Caco-2 (cell line): ENCODE measurements around the gene ATPAF1. TPM values are rescaled to one million over a fixed set of nuclear protein-coding genes. Genes with fewer than 3 reads are reported as not detected.
"Not testable (repeated sequence)": the region's sequence is repeated elsewhere in the genome, so short reads cannot be mapped to it uniquely, and the experiment has no call there.

Experiments used
- BruUV-seq: library from RNA; stranded (reverse); fragments of 400-500 nt; replicated peaks from 2 replicates; lab custom pipeline; 2021; lab: Mats Ljungman, UMichigan
- CTCF ChIA-PET: fragments of 300-600 bp; sonication (Branson Sonifier 250); formaldehyde crosslinking; loops from one replicate; lab custom pipeline; 2022; ENCODE audit warnings: antibody characterized with exemption; lab: Charles Lee
- POLR2A ChIA-PET: fragments of 300-600 bp; sonication (Branson Sonifier 250); formaldehyde crosslinking; loops from one replicate; lab custom pipeline; 2022; ENCODE audit warnings: antibody characterized with exemption; lab: Charles Lee
- DNase-seq, 2 experiments: peaks; one replicate each; pipeline versions ENCODE4 v3.0.0 to v3.0.0-alpha.2; 2020 to 2022
- H3K27me3 ChIP-seq: replicated peaks from 2 replicates; pipeline ENCODE4 v1.6.0; 2011; ENCODE audit warnings: low read length; ENCODE audit not compliant: control insufficient read depth, insufficient read depth
- H3K36me3 ChIP-seq: 2 replicates; pipeline ENCODE4 v1.5.1; 2011; ENCODE audit warnings: low read length; ENCODE audit not compliant: control insufficient read depth, insufficient read depth
- H3K4me1 ChIP-seq: fragments of 250-450 bp; sonication (Bioruptor Pico); 2 replicates; pipeline ENCODE4 v1.5.1; 2020; ENCODE audit warnings: mild to moderate bottlenecking
- H3K4me3 ChIP-seq: 2 replicates; pipeline ENCODE4 v1.5.1; 2011; ENCODE audit warnings: low read depth, mild to moderate bottlenecking, control low read depth, low read length
- H3K9me3 ChIP-seq: fragments of 250-450 bp; sonication (Bioruptor Pico); 2 replicates; pipeline ENCODE4 v1.5.1; 2020; ENCODE audit warnings: mild to moderate bottlenecking, moderate library complexity
- H3K27ac Mint-ChIP-seq: one replicate; pipeline ENCODE4 v1.8.0; 2022; ENCODE audit warnings: mixed read lengths; ENCODE audit not compliant: unreplicated experiment
- H3K27me3 Mint-ChIP-seq: one replicate; pipeline ENCODE4 v1.8.0; 2022; ENCODE audit warnings: mixed read lengths; ENCODE audit not compliant: insufficient read depth, unreplicated experiment
- H3K36me3 Mint-ChIP-seq: one replicate; pipeline ENCODE4 v1.8.0; 2022; ENCODE audit warnings: mild to moderate bottlenecking, mixed read lengths; ENCODE audit not compliant: insufficient read depth, unreplicated experiment
- H3K4me1 Mint-ChIP-seq: one replicate; pipeline ENCODE4 v1.8.0; 2022; ENCODE audit warnings: low read depth, mixed read lengths; ENCODE audit not compliant: unreplicated experiment
- H3K4me3 Mint-ChIP-seq: one replicate; pipeline ENCODE4 v1.8.0; 2022; ENCODE audit warnings: mild to moderate bottlenecking, moderate library complexity, mixed read lengths; ENCODE audit not compliant: unreplicated experiment
- H3K9me3 Mint-ChIP-seq: one replicate; pipeline ENCODE4 v1.8.0; 2022; ENCODE audit warnings: mixed read lengths; ENCODE audit not compliant: unreplicated experiment
- intact Hi-C: fragments of 100-400 bp; cut with micrococcal nuclease; formaldehyde crosslinking; loops from one replicate; pipeline ENCODE4 v1.10.0; 2022; ENCODE audit not compliant: unreplicated experiment
- total RNA-seq: library from RNA; stranded (reverse); gene quantifications from 2 replicates; pipeline ENCODE4 v1.2.3, GENCODE V29; 2022
- TF ChIP-seq, protein P1 (sequence below), 2 experiments: fragments of 200-600 bp in 1 of 2; IDR thresholded peaks; 1 replicate in 1 of 2; 2 replicates in 1 of 2; pipeline versions ENCODE4 v1.5.1 to v1.8.0; 2011 to 2022; ENCODE audit warnings: antibody characterized with exemption in 1 of 2, control low read depth in 1 of 2, inconsistent platforms in 1 of 2, low read depth in 1 of 2, low read length in 1 of 2, mild to moderate bottlenecking in 1 of 2, moderate library complexity in 1 of 2; ENCODE audit not compliant: insufficient read depth in 1 of 2, severe bottlenecking in 1 of 2, unreplicated experiment in 1 of 2

ATPAF1 gene
- total RNA-seq, 1 experiment from 2014 or later = 31.7 TPM

DNA sequence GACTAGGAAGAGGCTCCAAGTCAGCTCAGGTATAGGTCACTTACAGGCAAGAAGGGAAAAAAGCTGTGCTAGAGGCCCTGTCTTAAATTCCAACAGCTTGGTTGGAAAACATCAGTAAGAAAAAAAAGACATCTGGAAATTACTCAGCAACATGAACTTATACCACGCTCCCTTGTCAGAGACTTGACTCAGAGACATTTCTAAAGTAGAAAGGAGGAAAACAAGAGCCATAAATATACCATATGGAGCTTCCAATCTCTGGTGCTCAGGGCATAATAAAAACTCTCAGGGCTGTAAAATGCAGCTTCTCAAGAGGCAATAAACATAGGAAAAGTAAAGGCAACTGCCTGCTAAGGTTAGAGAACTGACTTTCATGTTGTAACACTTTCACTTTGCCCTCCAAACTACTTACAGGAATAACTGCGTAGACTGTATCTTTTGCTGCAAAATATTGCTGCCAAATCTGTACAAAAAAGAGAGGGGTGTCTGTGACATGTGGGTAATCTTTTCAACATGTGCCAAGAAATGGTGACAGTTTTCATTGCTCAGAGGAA lies 14.7 kb downstream of the ATPAF1 start:
- TF ChIP-seq, protein P1, sequence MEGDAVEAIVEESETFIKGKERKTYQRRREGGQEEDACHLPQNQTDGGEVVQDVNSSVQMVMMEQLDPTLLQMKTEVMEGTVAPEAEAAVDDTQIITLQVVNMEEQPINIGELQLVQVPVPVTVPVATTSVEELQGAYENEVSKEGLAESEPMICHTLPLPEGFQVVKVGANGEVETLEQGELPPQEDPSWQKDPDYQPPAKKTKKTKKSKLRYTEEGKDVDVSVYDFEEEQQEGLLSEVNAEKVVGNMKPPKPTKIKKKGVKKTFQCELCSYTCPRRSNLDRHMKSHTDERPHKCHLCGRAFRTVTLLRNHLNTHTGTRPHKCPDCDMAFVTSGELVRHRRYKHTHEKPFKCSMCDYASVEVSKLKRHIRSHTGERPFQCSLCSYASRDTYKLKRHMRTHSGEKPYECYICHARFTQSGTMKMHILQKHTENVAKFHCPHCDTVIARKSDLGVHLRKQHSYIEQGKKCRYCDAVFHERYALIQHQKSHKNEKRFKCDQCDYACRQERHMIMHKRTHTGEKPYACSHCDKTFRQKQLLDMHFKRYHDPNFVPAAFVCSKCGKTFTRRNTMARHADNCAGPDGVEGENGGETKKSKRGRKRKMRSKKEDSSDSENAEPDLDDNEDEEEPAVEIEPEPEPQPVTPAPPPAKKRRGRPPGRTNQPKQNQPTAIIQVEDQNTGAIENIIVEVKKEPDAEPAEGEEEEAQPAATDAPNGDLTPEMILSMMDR (IDR thresholded peaks at IDR 0.05; ENCODE audit: insufficient read depth in 1 of 2, low read depth in 1 of 2, low read length in 1 of 2, severe bottlenecking in 1 of 2, unreplicated experiment in 1 of 2) = no peak
- Mint-ChIP-seq H3K4me1 (no peaks in the 10 kb centered on the region), H3K27ac (no peak overlapping the region), H3K36me3 (peaks cover 16% of the 10 kb centered on the region), H3K4me3 (no peak overlapping the region), H3K9me3 (no peaks in the 10 kb centered on the region), H3K27me3 (no peaks in the 10 kb centered on the region)
- Histone ChIP-seq H3K4me3 (no peak overlapping the region), H3K9me3 (no peaks in the 10 kb centered on the region), H3K36me3 (no peaks in the 10 kb centered on the region), H3K27me3 (no peaks in the 10 kb centered on the region), H3K4me1 (no peaks in the 10 kb centered on the region)
- intact Hi-C loops = no loop called here
- POLR2A ChIA-PET = interaction anchor here (1.1 kb wide), 1 partner anchor 49 kb away, joined by 3 read pairs; the partner anchor contains the start of gene MKNK1
- CTCF ChIA-PET = interaction anchor here (0.6 kb wide), 1 partner anchor 71 kb away, joined by 3 read pairs; no protein-coding TSS in a partner anchor
- DNase-seq = no peak
- BruUV-seq = no TSS peak

DNA sequence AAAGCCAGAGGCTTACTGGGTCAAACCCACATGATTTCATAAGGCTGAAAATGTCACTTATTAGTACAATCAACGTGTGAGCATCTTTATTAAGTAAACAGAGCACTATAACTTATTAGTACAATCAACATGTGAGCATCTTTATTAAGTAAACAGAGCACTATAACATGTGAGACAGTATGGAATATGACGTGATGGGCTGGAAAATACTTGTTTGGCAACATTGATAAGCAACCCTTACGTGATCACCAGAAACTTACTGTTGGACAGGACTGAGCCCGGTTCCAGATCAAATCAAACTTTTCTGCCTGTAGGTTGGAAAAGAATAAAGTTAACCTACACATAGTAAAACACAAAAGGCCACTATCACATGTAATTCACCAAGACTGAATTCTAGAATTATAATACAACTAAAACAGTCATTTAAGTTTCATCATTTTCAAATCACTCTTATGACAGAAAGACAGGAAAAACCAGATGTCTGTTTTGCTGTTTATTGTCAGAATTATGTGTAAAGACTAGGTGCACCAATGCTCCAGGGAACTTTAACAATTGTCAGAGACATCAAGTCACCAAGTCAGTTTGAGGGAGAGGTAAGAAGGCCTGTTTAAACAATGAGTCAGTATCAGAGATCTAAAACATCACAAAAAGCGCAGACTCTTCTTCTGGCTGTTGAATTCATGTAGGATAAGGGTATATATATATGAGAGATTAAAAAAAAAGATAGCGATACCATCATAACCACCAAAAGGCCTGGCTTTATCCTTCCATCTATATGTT lies 15.7 kb downstream of the ATPAF1 start:
- CTCF ChIA-PET = interaction anchor here (0.6 kb wide), 1 partner anchor 72 kb away, joined by 3 read pairs; no protein-coding TSS in a partner anchor
- Histone ChIP-seq H3K4me3 (no peak overlapping the region), H3K36me3 (no peaks in the 10 kb centered on the region), H3K4me1 (no peaks in the 10 kb centered on the region), H3K27me3 (no peaks in the 10 kb centered on the region), H3K9me3 (no peaks in the 10 kb centered on the region)
- no peak overlapping the region for H3K4me3 Mint-ChIP-seq
- no peaks in the 10 kb centered on the region for H3K4me1 Mint-ChIP-seq
- TF ChIP-seq, protein P1 (IDR thresholded peaks at IDR 0.05; ENCODE audit: insufficient read depth in 1 of 2, low read depth in 1 of 2, low read length in 1 of 2, severe bottlenecking in 1 of 2, unreplicated experiment in 1 of 2) = no peak
- DNase-seq = no peak
- intact Hi-C loops = no loop called here
- H3K36me3 Mint-ChIP-seq = peaks cover 16% of the 10 kb centered on the region
- POLR2A ChIA-PET = no interaction called here
- no peaks in the 10 kb centered on the region for H3K9me3 Mint-ChIP-seq
- H3K27me3 Mint-ChIP-seq = no peaks in the 10 kb centered on the region
- no TSS peak for BruUV-seq
- H3K27ac Mint-ChIP-seq = no peak overlapping the region

DNA sequence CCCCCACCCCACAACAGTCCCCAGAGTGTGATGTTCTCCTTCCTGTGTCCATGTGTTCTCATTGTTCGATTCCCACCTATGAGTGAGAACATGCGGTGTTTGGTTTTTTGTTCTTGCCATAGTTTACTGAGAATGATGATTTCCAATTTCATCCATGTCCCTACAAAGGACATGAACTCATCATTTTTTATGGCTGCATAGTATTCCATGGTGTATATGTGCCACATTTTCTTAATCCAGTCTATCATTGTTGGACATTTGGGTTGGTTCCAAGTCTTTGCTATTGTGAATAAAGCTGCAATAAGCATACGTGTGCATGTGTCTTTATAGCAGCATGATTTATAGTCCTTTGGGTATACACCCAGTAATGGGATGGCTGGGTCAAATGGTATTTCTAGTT lies 17.0 kb downstream of the ATPAF1 start:
- H3K9me3 ChIP-seq, DNase-seq, H3K4me1 Mint-ChIP-seq, intact Hi-C loops, H3K9me3 Mint-ChIP-seq, H3K4me1 ChIP-seq, H3K27me3 ChIP-seq, CTCF ChIA-PET, H3K4me3 ChIP-seq, BruUV-seq, H3K27me3 Mint-ChIP-seq, POLR2A ChIA-PET, H3K36me3 ChIP-seq, H3K27ac Mint-ChIP-seq, H3K4me3 Mint-ChIP-seq: not testable (repeated sequence)
- peaks cover 16% of the 10 kb centered on the region for H3K36me3 Mint-ChIP-seq
